ENCODE data around the gene ELOB. TPM values are rescaled to one million over a fixed set of nuclear protein-coding genes. Genes with fewer than 3 reads are reported as not detected.
A peak's percentile ranks its signal among the peaks of the same experiment; 100 is the strongest.

ELOB gene
- total RNA-seq, 2 donors from 2014 or later: 218 to 224 TPM

- Mint-ChIP-seq H3K36me3 (peaks cover 15 to 21% of the 10 kb centered on the region in 2 donors), H3K27ac (peak overlapping the region; percentile 97), H3K9me3 (no peaks in the 10 kb centered on the region)
- ATAC-seq (peak; percentile 32 to 42), DNase-seq (ENCODE audit: low spot score in 2 of 2) (peak; percentile 41 to 76)
Observed at GRCh38 chr16:2776500-2777139, 460 bp downstream of the ELOB start.

- ATAC-seq (no peak), DNase-seq (ENCODE audit: low spot score in 2 of 2) (no peak)
- Mint-ChIP-seq H3K27ac (peak overlapping the region; percentile 97), H3K36me3 (peaks cover 15 to 21% of the 10 kb centered on the region in 2 donors), H3K9me3 (no peaks in the 10 kb centered on the region)
Observed at GRCh38 chr16:2775765-2776499, 1.1 kb downstream of the ELOB start.

- ATAC-seq (no peak), DNase-seq (ENCODE audit: low spot score in 2 of 2) (no peak)
- H3K9me3 Mint-ChIP-seq: no peaks in the 10 kb centered on the region
- H3K27ac Mint-ChIP-seq: peak overlapping the region; percentile 97
- H3K36me3 Mint-ChIP-seq: peaks cover 15 to 21% of the 10 kb centered on the region in 2 donors
Observed at GRCh38 chr16:2775131-2775716, 1.9 kb downstream of the ELOB start.

GRCh38 chr16:2774161-2774891, 2.8 kb downstream of the ELOB start:
- peak overlapping the region; percentile 43 to 55 for H3K27ac Mint-ChIP-seq
- peaks cover 21 to 22% of the 10 kb centered on the region in 2 donors for H3K36me3 Mint-ChIP-seq
- DNase-seq (ENCODE audit: low spot score in 2 of 2) (no peak), ATAC-seq (no peak)
- H3K9me3 Mint-ChIP-seq: no peaks in the 10 kb centered on the region

GRCh38 chr16:2773188-2773968, 3.7 kb downstream of the ELOB start:
- Mint-ChIP-seq H3K36me3 (peaks cover 17 to 22% of the 10 kb centered on the region in 2 donors), H3K9me3 (no peaks in the 10 kb centered on the region), H3K27ac (peak overlapping the region; percentile 43 to 55)
- no peak for ATAC-seq
- DNase-seq (ENCODE audit: low spot score in 2 of 2): no peak

- ATAC-seq (no peak), DNase-seq (ENCODE audit: low spot score in 2 of 2) (peak in 1 of 2 donors; percentile 50)
- no peaks in the 10 kb centered on the region for H3K9me3 Mint-ChIP-seq
- peak overlapping the region; percentile 34 to 36 for H3K27ac Mint-ChIP-seq
- H3K36me3 Mint-ChIP-seq: peaks cover 17% of the 10 kb centered on the region in 2 donors
Observed at GRCh38 chr16:2771496-2772402, 5.3 kb downstream of the ELOB start.

GRCh38 chr16:2770057-2770951, 6.8 kb downstream of the ELOB start:
- no peaks in the 10 kb centered on the region for H3K9me3 Mint-ChIP-seq
- ATAC-seq (peak; percentile 4), DNase-seq (ENCODE audit: low spot score in 2 of 2) (peak in 1 of 2 donors; percentile 58)
- H3K27ac Mint-ChIP-seq: peak overlapping the region; percentile 34 to 44
- peaks cover 16 to 25% of the 10 kb centered on the region in 2 donors for H3K36me3 Mint-ChIP-seq

- H3K27ac Mint-ChIP-seq: peak overlapping the region; percentile 34 to 96
- H3K36me3 Mint-ChIP-seq: peaks cover 18 to 31% of the 10 kb centered on the region in 2 donors
- ATAC-seq (no peak), DNase-seq (ENCODE audit: low spot score in 2 of 2) (no peak)
- H3K9me3 Mint-ChIP-seq: no peaks in the 10 kb centered on the region
Observed at GRCh38 chr16:2769675-2770056, 7.4 kb downstream of the ELOB start.

- H3K36me3 Mint-ChIP-seq: peaks cover 22 to 33% of the 10 kb centered on the region in 2 donors
- peak overlapping the region; percentile 34 to 96 for H3K27ac Mint-ChIP-seq
- ATAC-seq (no peak), DNase-seq (ENCODE audit: low spot score in 2 of 2) (no peak)
- H3K9me3 Mint-ChIP-seq: no peaks in the 10 kb centered on the region
Observed at GRCh38 chr16:2769100-2769529, 8.0 kb downstream of the ELOB start.

- Mint-ChIP-seq H3K36me3 (peaks cover 27 to 38% of the 10 kb centered on the region in 2 donors), H3K27ac (peak overlapping the region; percentile 35 to 92), H3K9me3 (no peaks in the 10 kb centered on the region)
- ATAC-seq (no peak), DNase-seq (ENCODE audit: low spot score in 2 of 2) (no peak)
Observed at GRCh38 chr16:2768403-2769089, 8.5 kb downstream of the ELOB start.

GRCh38 chr16:2767891-2768290, 9.2 kb downstream of the ELOB start:
- H3K27ac Mint-ChIP-seq: peak overlapping the region; percentile 35 to 95
- no peak for ATAC-seq
- H3K36me3 Mint-ChIP-seq: peaks cover 33 to 45% of the 10 kb centered on the region in 2 donors
- DNase-seq (ENCODE audit: low spot score in 2 of 2): no peak
- H3K9me3 Mint-ChIP-seq: no peaks in the 10 kb centered on the region

- Mint-ChIP-seq H3K36me3 (peaks cover 40 to 51% of the 10 kb centered on the region in 2 donors), H3K27ac (peak overlapping the region; percentile 35 to 95), H3K9me3 (no peaks in the 10 kb centered on the region)
- no peak for DNase-seq (ENCODE audit: low spot score in 2 of 2)
- ATAC-seq: peak in 1 of 2 donors; percentile 2
Observed at GRCh38 chr16:2767140-2767731, 9.8 kb downstream of the ELOB start.

- no peak for ATAC-seq
- peak overlapping the region; percentile 35 to 94 for H3K27ac Mint-ChIP-seq
Observed at GRCh38 chr16:2766430-2767139, 10.5 kb downstream of the ELOB start.

More at GRCh38 chr16:2766430-2767139, 10.5 kb downstream of the ELOB start:
- no peaks in the 10 kb centered on the region for H3K9me3 Mint-ChIP-seq
- no peak for DNase-seq (ENCODE audit: low spot score in 2 of 2)
- H3K36me3 Mint-ChIP-seq: peaks cover 47 to 58% of the 10 kb centered on the region in 2 donors

All from activated naive CD4-positive, alpha-beta T cell treated with anti-CD3 and anti-CD28 coated beads, Interleukin-2, amount 50 U/mL, for 72 hours (primary cell).